Motor neuron (in vitro differentiated cells): ENCODE results near the gene SNX25. TPM values are rescaled to one million over a fixed set of nuclear protein-coding genes. Genes with fewer than 3 reads are reported as not detected.

Experiments
- ATAC-seq, 8 experiments: fragments of 200-7000 bp; cut with Tn5 transposase; replicated peaks in 6 of 8; 2 replicates each; pipeline ENCODE4 v1.8.0; 2021; ENCODE audit warnings: mild to moderate bottlenecking in 8 of 8, moderate library complexity in 8 of 8
- H3K27ac ChIP-seq, 2 donors: fragments of 250-450 bp; sonication (Bioruptor Pico); 2 replicates each; pipeline ENCODE4 v1.9.0; 2021; ENCODE audit warnings: antibody characterized with exemption in 2 of 2, mild to moderate bottlenecking in 2 of 2, moderate library complexity in 1 of 2
- H3K4me1 ChIP-seq, 2 donors: fragments of 250-450 bp; sonication (Bioruptor Pico); replicated peaks in 1 of 2; 2 replicates each; pipeline ENCODE4 v1.6.1; 2021; ENCODE audit warnings: antibody characterized with exemption in 2 of 2, mild to moderate bottlenecking in 2 of 2, moderate library complexity in 1 of 2
- H3K4me3 ChIP-seq, 5 donors: fragments of 250-450 bp; sonication (Bioruptor Pico); 2 replicates each; pipeline ENCODE4 v1.9.0; 2021; ENCODE audit warnings: antibody characterized with exemption in 5 of 5, mild to moderate bottlenecking in 5 of 5, moderate library complexity in 4 of 5
- WGBS, 10 experiments: fragments of 450-650 bp; shearing (Covaris generic); methylation state at CpG; one replicate each; pipeline ENCODE4 v1.0.0; 2022; 5-methylcytosine and 5-hydroxymethylcytosine counted together
- in situ Hi-C, 9 experiments: fragments of 400-800 bp; cut with MboI; loops; one replicate each; pipeline ENCODE4 v1.15.0; 2021; ENCODE audit warnings: low sequenced_read_pairs in 9 of 9, low pct_unique_long_range_greater_than_20kb in 2 of 9; ENCODE audit not compliant: unreplicated experiment in 9 of 9
- total RNA-seq, 8 experiments: library from RNA; unstranded; fragments of 300-600 nt; gene quantifications; 2 replicates each; pipeline versions ENCODE4 v1.2.3 to v1.2.4, GENCODE V29; 2022

The SNX25 gene
- total RNA-seq, 8 experiments from 2014 or later, result 13.1 to 55.4 (median 20.2) TPM

DNA sequence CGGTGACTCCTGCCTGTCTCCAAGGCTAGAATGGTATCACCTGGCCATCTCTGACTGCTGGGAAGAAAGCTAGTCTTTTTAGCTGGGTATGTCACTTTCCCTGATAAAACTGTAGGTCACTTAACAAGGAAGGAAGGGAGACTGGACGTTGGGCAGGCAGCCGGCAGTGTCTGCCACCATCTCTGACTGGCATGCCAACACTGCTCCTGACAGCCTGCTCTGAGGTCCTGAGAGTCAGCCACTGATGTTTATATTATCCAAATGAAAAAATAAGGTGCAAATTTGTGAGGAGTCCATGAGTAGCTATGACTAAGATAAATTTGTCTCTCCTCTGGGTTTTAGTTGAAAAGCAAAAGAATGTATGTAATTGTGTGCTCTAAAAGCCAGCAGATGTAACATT, 77.2 kb downstream of the SNX25 start:
- Histone ChIP-seq H3K4me1 (no peaks in the 10 kb centered on the region), H3K27ac (no peak overlapping the region), H3K4me3 (no peak overlapping the region)
- in situ Hi-C loops, result no loop called here
- 36 to 100% (median 96%) methylated on average over 1 to 3 of the region's 3 CpGs; no CpG with 5 or more reads in 6 of the 10 experiments for WGBS, 10 experiments
- ATAC-seq, result peak in 1 of 8 experiments; percentile 38

DNA sequence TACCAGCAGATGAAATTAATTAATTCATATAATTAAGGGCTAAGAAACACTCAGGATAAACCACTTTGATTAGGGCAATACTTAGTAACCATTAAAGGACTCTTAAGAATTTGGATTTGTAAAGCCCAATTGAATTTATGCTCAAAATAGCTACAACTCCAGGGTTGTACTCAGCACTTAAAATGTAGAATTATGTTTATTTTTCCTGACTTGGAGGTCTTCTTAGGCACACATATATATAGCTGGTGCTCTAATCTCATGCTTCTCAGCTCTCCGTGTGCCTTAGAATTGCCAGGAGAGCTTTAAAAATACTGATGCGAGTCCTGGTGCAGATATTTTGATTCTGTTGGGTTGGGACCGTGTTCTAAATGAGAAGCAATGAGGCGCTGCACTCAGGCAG, 77.6 kb downstream of the SNX25 start:
- in situ Hi-C loops, result no loop called here
- H3K4me3 ChIP-seq, result no peak overlapping the region
- no peak overlapping the region for H3K27ac ChIP-seq
- peak in 1 of 8 experiments; percentile 94 for ATAC-seq
- no peaks in the 10 kb centered on the region for H3K4me1 ChIP-seq
- 80 to 100% (median 92%) methylated on average over 1 to 3 of the region's 4 CpGs; no CpG with 5 or more reads in 2 of the 10 experiments for WGBS, 10 experiments

GRCh38 chr4:185290018-185290607, 80.7 kb downstream of the SNX25 start:
- Histone ChIP-seq H3K4me1 (no peaks in the 10 kb centered on the region), H3K4me3 (no peak overlapping the region), H3K27ac (no peak overlapping the region)
- no peak for ATAC-seq
- 77 to 93% (median 86%) methylated on average over 1 to 6 of the region's 6 CpGs for WGBS, 10 experiments
- in situ Hi-C loops, result no loop called here

DNA sequence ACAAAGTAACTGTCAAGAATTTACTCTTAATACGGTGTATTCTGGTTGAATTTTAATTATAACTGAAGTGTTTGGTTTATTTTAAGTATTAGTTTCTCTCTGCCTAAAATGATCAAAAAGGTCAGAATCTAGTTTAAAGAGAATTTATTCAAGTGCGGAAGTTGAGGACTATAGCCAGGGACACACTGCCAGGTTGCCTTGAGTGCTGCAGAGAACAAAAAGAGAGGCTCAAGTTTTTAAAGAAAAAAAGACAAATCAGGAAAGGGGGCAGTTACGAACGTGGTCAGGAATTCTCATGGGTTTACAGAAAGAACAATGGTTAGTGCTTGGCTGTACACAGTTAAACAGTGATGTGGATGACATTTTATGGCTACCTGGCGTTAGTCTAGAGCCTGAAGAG, 81.3 kb downstream of the SNX25 start:
- 34 to 88% (median 59%) methylated on average over 2 to 5 of the region's 5 CpGs for WGBS, 10 experiments
- no peaks in the 10 kb centered on the region for H3K4me1 ChIP-seq
- in situ Hi-C loops, result no loop called here
- no peak for ATAC-seq
- no peak overlapping the region for H3K27ac ChIP-seq
- no peak overlapping the region for H3K4me3 ChIP-seq

GRCh38 chr4:185293202-185293601, 83.8 kb downstream of the SNX25 start:
- in situ Hi-C loops, result no loop called here
- 88 to 100% (median 89%) methylated on average over 1 of the region's 1 CpG; no CpG with 5 or more reads in 2 of the 10 experiments for WGBS, 10 experiments
- Histone ChIP-seq H3K4me3 (no peak overlapping the region), H3K4me1 (peaks cover 0 to 4% of the 10 kb centered on the region in 2 donors), H3K27ac (no peak overlapping the region)
- ATAC-seq, result no peak

DNA sequence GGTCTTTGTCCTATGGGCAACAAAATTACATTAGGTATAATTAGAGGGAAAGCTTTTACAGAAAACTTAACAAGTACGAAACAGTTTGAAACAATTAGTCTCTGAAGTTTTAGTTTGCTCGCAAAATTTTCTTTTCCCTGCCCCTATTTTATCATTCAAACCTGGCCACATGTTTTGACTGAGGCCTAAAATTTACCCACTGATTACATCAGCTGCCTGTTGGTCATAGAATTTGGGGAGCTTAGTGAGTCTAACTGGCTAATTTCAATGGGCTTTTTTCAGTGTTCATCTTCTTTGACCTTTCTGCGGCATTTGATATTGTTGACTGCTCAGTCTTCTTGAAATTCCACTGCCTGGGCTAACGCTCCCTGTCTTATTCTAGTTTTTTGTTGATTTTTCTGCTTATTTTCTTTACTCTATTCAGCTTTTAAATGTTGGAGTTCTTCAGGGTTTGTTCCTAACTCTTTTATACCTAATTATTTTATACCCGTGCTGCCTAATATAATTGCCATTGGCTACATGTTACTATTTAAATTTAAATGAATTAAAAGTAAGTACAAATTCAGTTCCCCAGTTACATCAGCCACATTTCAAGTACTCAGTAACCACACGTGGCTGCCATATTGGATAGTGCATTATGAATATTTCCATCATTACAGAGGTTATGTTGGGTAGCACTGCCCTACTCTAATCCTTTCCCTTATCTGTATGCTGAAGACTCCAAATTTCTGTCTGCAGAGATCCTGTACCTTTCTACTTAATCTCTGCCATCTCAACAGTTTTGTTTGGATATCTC, 87.5 kb downstream of the SNX25 start:
- Histone ChIP-seq H3K4me3 (no peak overlapping the region), H3K4me1 (peaks cover 0 to 8% of the 10 kb centered on the region in 2 donors), H3K27ac (no peak overlapping the region)
- no peak for ATAC-seq
- 86 to 96% (median 93%) methylated on average over 3 to 6 of the region's 6 CpGs for WGBS, 10 experiments
- in situ Hi-C loops, result no loop called here

- in situ Hi-C loops, result no loop called here
- H3K4me1 ChIP-seq, result peaks cover 0 to 8% of the 10 kb centered on the region in 2 donors
- peak; percentile 67 to 97 (median 85) for ATAC-seq
- WGBS, 10 experiments, result 53 to 100% (median 81%) methylated on average over 1 to 10 of the region's 12 CpGs; no CpG with 5 or more reads in 1 of the 10 experiments
- H3K27ac ChIP-seq, result no peak overlapping the region
- no peak overlapping the region for H3K4me3 ChIP-seq
These were observed 89.5 kb downstream of the SNX25 start for GRCh38 chr4:185298728-185299430.

- Histone ChIP-seq H3K4me1 (peaks cover 16 to 22% of the 10 kb centered on the region in 2 donors), H3K27ac (no peak overlapping the region), H3K4me3 (no peak overlapping the region)
- in situ Hi-C loops, result no loop called here
- WGBS, 10 experiments, result 88 to 100% (median 100%) methylated on average over 1 to 4 of the region's 4 CpGs; no CpG with 5 or more reads in 4 of the 10 experiments
- no peak for ATAC-seq
These were observed 95.1 kb downstream of the SNX25 start for GRCh38 chr4:185304541-185304940.

GRCh38 chr4:185304944-185305690, 95.7 kb downstream of the SNX25 start:
- WGBS, 10 experiments, result 42 to 95% (median 77%) methylated on average over 1 to 5 of the region's 5 CpGs
- Histone ChIP-seq H3K4me1 (peaks cover 16 to 22% of the 10 kb centered on the region in 2 donors), H3K27ac (peak overlapping the region; percentile 0 to 50), H3K4me3 (no peak overlapping the region)
- in situ Hi-C loops, result no loop called here
- peak; percentile 24 to 71 (median 45) for ATAC-seq

DNA sequence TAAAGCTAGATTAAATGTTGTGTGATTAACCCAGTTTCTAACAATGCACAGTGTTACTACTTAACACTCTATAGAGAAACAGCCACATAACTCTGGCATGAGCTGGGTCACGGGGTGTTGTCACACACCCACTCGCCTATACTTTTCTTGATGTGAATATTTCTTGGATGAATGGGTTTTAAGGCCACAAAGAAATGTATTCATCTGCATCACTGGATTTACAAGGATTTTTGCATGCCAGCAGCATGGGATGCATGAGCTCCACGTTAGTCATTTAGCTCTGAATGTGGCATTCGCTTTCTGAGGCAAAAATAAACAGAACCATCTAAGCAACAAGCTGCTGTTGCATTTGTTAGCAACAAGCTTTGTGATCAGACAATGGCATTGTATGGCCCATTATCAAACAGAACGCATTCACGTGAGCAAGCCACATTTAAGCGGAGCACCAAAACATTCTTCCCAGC, 96.6 kb downstream of the SNX25 start:
- Histone ChIP-seq H3K4me3 (no peak overlapping the region), H3K27ac (peak overlapping the region; percentile 0 to 50), H3K4me1 (peaks cover 16 to 22% of the 10 kb centered on the region in 2 donors)
- in situ Hi-C loops, result no loop called here
- ATAC-seq, result peak; percentile 83 to 95 (median 91)
- WGBS, 10 experiments, result 0 to 33% (median 15%) methylated on average over 1 to 7 of the region's 7 CpGs; no CpG with 5 or more reads in 1 of the 10 experiments

DNA sequence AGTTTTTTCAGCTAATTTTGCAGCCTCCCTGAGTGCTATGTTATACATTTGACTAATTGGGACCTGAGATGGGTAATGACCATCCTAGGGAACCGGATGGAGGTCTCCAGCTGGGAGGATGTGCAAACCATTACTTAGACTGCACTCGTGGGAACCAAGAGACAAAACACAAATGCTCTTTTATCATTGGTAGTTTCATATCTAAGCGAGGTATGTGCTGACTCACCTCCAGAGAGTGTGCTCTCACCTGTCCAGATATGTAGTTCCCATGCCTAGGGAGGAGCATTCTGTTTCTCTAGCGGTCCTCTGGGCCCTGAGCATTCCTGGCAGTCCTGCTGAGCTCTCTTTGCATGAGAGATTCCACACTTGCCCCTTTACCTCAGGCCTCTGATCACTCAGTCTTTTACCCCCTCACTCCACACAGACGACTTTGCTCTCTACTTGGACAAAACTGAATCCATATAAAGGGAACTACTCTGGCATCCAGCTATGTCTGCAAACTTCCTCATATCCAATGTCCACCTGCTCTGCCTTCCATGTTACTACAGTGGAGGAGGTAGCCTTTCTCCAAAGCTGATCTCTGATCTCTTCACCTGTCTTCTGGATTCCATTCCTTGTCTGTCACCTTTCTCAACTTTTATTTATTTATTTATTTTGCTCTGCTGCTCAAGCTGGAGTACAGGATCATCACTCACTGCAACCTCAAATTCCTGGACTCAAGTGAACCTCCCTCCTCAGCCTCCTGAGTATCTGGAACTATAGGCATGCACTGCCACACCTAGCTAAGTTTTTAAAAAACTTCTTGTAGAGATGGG, 97.9 kb downstream of the SNX25 start:
- no peak overlapping the region for H3K4me3 ChIP-seq
- in situ Hi-C loops, result no loop called here
- H3K27ac ChIP-seq, result no peak overlapping the region
- WGBS, 10 experiments, result 50 to 100% (median 77%) methylated on average over 1 to 5 of the region's 5 CpGs; no CpG with 5 or more reads in 2 of the 10 experiments
- peaks cover 16 to 22% of the 10 kb centered on the region in 2 donors for H3K4me1 ChIP-seq
- no peak for ATAC-seq

DNA sequence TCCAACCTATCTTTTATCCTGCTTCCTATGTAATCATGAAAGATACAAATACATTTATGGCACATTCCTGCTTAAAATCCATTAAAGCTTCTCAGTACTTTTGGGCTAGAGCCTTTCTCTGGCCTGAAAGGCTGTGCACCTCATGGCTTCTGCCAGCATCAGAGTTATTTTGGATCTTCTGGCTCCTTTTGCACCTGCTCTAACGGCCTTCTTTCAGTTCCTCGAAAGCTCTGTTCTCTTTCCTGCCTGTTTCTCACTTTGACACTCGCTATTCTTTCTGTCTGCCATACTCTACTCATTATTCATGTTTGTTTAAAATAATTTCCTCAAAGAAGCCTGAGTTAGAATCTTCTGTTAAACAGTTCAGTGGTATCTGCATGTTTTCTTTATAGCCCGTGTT, 100.4 kb downstream of the SNX25 start:
- in situ Hi-C loops, result no loop called here
- 83 to 100% (median 98%) methylated on average over 2 to 4 of the region's 4 CpGs; no CpG with 5 or more reads in 1 of the 10 experiments for WGBS, 10 experiments
- no peak for ATAC-seq
- Histone ChIP-seq H3K4me1 (peaks cover 13 to 21% of the 10 kb centered on the region in 2 donors), H3K4me3 (no peak overlapping the region), H3K27ac (no peak overlapping the region)
